HepG2 (cell line): ENCODE data around the gene HEXIM1.

ENCODE experiments used
- ASH2L ChIP-seq: fragments of 300-600, 200-600 bp; sonication (generic); IDR thresholded peaks from 2 replicates; pipeline ENCODE4 v1.7.0; 2017; ENCODE audit warnings: low read depth, mild to moderate bottlenecking, moderate library complexity, mixed read lengths, low read length; ENCODE audit not compliant: insufficient read length
- GLI4 ChIP-seq: sonication (generic); formaldehyde crosslinking; IDR thresholded peaks from 2 replicates; pipeline ENCODE4 v1.5.1; 2020; ENCODE audit warnings: missing genetic modification reagents, mild to moderate bottlenecking, moderate library complexity, borderline replicate concordance
- RAD51 ChIP-seq: fragments of 450-650 bp; IDR thresholded peaks from 2 replicates; pipeline ENCODE4 v1.6.1; 2016; ENCODE audit warnings: borderline replicate concordance
- SNRNP70 ChIP-seq: fragments of 200-400 bp; formaldehyde crosslinking; IDR thresholded peaks from 2 replicates; pipeline ENCODE4 v1.6.1; 2017; ENCODE audit warnings: mild to moderate bottlenecking, low read depth, low read length, moderate library complexity
- SRSF4 ChIP-seq: fragments of 200-400 bp; formaldehyde crosslinking; IDR thresholded peaks from one replicate; pipeline ENCODE4 v1.6.1; 2018; ENCODE audit warnings: mild to moderate bottlenecking, low read depth, low read length, moderate library complexity; ENCODE audit not compliant: poor library complexity, severe bottlenecking
- ZNF598 ChIP-seq: sonication (generic); formaldehyde crosslinking; IDR thresholded peaks from 2 replicates; pipeline ENCODE4 v1.5.1; 2020; ENCODE audit warnings: mild to moderate bottlenecking, missing genetic modification reagents, borderline replicate concordance
- ZNF644 ChIP-seq: IDR thresholded peaks from 2 replicates; pipeline ENCODE4 v1.6.1; 2016; ENCODE audit warnings: low read depth
- TF ChIP-seq, protein P1 (sequence below): IDR thresholded peaks from 2 replicates; pipeline ENCODE4 v1.6.1; 2012; ENCODE audit warnings: low read depth, low read length, improper control_type of control experiment
- TF ChIP-seq, protein P2 (sequence below): sonication (generic); formaldehyde crosslinking; IDR thresholded peaks from 2 replicates; pipeline ENCODE4 v1.8.0; 2022; ENCODE audit warnings: mild to moderate bottlenecking, missing genetic modification reagents
- TF ChIP-seq, protein P3 (sequence below), 2 experiments: IDR thresholded peaks; 2 replicates each; pipeline ENCODE4 v1.6.1; 2011 to 2012; ENCODE audit warnings: low read length in 2 of 2, borderline replicate concordance in 1 of 2, low read depth in 1 of 2, mild to moderate bottlenecking in 1 of 2, moderate library complexity in 1 of 2
- TF ChIP-seq, protein P4 (sequence below): sonication (generic); formaldehyde crosslinking; IDR thresholded peaks from 2 replicates; pipeline ENCODE4 v1.5.0; 2020; ENCODE audit warnings: mild to moderate bottlenecking, missing genetic modification reagents, moderate library complexity

DNA sequence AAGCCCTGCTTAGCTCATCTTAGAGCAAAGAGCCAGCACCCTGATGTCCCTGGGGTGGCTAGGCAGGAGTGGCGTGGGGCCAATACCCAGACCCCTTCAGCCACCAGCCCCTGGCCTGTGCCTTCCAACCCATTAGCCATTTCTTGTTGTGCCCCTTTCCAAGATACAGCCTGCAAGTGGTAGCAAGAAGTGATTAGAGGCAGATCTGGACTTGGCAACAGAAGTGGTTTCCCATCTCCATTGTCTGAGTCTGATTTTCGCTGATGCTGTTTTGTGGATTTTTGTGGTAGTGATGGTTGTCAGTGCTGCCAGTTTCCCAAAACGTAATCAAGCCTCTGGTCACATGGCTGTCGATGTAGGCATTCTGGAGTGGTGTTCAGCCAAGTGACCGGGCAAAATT, 41.7 kb upstream of the HEXIM1 start:
- TF ChIP-seq ASH2L: no peak
- TF ChIP-seq, protein P1, sequence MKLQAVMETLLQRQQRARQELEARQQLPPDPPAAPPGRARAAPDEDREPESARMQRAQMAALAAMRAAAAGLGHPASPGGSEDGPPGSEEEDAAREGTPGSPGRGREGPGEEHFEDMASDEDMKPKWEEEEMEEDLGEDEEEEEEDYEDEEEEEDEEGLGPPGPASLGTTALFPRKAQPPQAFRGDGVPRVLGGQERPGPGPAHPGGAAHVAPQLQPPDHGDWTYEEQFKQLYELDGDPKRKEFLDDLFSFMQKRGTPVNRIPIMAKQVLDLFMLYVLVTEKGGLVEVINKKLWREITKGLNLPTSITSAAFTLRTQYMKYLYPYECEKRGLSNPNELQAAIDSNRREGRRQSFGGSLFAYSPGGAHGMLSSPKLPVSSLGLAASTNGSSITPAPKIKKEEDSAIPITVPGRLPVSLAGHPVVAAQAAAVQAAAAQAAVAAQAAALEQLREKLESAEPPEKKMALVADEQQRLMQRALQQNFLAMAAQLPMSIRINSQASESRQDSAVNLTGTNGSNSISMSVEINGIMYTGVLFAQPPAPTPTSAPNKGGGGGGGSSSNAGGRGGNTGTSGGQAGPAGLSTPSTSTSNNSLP: no peak
- TF ChIP-seq, protein P2, sequence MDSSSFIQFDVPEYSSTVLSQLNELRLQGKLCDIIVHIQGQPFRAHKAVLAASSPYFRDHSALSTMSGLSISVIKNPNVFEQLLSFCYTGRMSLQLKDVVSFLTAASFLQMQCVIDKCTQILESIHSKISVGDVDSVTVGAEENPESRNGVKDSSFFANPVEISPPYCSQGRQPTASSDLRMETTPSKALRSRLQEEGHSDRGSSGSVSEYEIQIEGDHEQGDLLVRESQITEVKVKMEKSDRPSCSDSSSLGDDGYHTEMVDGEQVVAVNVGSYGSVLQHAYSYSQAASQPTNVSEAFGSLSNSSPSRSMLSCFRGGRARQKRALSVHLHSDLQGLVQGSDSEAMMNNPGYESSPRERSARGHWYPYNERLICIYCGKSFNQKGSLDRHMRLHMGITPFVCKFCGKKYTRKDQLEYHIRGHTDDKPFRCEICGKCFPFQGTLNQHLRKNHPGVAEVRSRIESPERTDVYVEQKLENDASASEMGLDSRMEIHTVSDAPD (CRISPR knock-in tag): no peak
- no peak for TF ChIP-seq ZNF598 (CRISPR knock-in tag)
- TF ChIP-seq, protein P3, sequence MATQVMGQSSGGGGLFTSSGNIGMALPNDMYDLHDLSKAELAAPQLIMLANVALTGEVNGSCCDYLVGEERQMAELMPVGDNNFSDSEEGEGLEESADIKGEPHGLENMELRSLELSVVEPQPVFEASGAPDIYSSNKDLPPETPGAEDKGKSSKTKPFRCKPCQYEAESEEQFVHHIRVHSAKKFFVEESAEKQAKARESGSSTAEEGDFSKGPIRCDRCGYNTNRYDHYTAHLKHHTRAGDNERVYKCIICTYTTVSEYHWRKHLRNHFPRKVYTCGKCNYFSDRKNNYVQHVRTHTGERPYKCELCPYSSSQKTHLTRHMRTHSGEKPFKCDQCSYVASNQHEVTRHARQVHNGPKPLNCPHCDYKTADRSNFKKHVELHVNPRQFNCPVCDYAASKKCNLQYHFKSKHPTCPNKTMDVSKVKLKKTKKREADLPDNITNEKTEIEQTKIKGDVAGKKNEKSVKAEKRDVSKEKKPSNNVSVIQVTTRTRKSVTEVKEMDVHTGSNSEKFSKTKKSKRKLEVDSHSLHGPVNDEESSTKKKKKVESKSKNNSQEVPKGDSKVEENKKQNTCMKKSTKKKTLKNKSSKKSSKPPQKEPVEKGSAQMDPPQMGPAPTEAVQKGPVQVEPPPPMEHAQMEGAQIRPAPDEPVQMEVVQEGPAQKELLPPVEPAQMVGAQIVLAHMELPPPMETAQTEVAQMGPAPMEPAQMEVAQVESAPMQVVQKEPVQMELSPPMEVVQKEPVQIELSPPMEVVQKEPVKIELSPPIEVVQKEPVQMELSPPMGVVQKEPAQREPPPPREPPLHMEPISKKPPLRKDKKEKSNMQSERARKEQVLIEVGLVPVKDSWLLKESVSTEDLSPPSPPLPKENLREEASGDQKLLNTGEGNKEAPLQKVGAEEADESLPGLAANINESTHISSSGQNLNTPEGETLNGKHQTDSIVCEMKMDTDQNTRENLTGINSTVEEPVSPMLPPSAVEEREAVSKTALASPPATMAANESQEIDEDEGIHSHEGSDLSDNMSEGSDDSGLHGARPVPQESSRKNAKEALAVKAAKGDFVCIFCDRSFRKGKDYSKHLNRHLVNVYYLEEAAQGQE (IDR thresholded peaks at IDR 0.05; ENCODE audit: borderline replicate concordance in 1 of 2, low read depth in 1 of 2, low read length in 2 of 2): no peak
- TF ChIP-seq SRSF4: no peak
- TF ChIP-seq RAD51: no peak
- no peak for TF ChIP-seq SNRNP70
- TF ChIP-seq, protein P4, sequence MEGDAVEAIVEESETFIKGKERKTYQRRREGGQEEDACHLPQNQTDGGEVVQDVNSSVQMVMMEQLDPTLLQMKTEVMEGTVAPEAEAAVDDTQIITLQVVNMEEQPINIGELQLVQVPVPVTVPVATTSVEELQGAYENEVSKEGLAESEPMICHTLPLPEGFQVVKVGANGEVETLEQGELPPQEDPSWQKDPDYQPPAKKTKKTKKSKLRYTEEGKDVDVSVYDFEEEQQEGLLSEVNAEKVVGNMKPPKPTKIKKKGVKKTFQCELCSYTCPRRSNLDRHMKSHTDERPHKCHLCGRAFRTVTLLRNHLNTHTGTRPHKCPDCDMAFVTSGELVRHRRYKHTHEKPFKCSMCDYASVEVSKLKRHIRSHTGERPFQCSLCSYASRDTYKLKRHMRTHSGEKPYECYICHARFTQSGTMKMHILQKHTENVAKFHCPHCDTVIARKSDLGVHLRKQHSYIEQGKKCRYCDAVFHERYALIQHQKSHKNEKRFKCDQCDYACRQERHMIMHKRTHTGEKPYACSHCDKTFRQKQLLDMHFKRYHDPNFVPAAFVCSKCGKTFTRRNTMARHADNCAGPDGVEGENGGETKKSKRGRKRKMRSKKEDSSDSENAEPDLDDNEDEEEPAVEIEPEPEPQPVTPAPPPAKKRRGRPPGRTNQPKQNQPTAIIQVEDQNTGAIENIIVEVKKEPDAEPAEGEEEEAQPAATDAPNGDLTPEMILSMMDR: no peak
- no peak for TF ChIP-seq GLI4 (CRISPR knock-in tag)
- no peak for TF ChIP-seq ZNF644 (CRISPR knock-in tag)
